Left renal cortex interstitium (tissue), 4 donors: ENCODE data around the gene BOD1L1. TPM values are rescaled to one million over a fixed set of nuclear protein-coding genes. Genes with fewer than 3 reads are reported as not detected.
"Not testable (repeated sequence)": the region's sequence is repeated elsewhere in the genome, so short reads cannot be mapped to it uniquely, and the experiment has no call there.

Experiments used
- DNase-seq, 4 donors: peaks; one replicate each; pipeline ENCODE4 v3.0.0-alpha.2; 2013; ENCODE audit warnings: low read depth in 4 of 4, low spot score in 2 of 4, missing footprints in 1 of 4
- polyA plus RNA-seq, 4 donors: library from polyadenylated mRNA; unstranded; fragments of 120-200 nt; gene quantifications; one replicate each; pipeline ENCODE4 v1.2.1, GENCODE V29; 2013; ENCODE audit not compliant: insufficient read length in 4 of 4

BOD1L1 gene
- polyA plus RNA-seq, 4 donors, result 46.2 to 76.7 (median 58.2) TPM

DNA sequence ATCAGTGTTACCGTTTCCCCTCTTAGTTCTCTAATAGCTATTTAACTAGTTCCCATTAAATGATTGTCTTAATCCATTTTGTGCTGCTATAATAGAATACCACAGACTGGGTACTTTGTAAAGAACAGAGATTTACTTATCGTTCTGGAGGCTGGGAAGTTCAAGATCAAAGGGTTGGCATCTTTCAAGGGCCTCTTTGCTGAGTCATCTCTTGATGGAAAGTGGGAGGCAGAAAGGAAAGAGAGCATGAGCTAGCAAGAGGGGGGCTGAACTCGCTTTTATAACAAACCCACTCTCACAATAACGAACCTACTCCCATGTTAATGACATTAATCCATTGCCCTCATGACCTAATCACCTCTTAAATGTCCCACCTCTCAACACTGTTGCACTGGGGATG, 65.9 kb downstream of the BOD1L1 start:
- DNase-seq, result no peak

DNA sequence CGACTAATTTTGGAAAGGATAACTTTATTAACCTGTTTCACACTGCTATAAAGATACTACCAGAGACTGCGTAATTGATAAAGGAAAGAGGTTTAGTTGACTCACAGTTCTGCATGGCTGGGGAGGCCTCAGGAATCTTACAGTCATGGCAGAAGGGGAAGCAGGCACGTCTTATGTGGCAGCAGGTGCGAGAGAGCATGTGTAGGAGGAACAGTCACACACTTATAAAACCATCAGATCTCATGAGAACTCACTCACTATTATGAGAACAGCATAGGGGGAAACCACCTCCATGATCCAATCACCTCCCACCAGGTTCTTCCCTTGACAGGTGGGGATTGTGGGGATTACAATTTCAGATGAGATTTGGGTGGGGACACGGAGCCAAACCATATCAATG, 67.4 kb downstream of the BOD1L1 start:
- not testable (repeated sequence) for DNase-seq

DNA sequence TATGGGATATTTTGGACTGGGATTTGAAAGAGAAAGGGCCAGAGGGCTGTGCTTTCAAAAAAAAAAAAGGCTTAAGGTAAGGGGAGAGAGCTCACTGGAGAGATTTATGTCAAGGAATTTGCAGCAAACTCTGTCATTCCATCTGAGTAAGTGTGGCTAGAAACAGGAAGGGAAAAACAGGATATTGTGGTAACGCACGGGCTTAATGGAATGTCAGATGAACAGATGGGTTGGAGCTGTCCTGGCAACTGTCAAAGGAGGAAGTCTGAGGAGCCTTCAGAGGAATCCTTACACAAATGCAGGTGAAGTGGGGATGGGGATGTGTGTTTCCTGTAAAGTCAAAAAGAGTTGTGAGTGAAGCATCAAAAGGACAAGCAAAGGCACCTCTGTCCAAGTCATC, 68.1 kb downstream of the BOD1L1 start:
- DNase-seq, result no peak

DNA sequence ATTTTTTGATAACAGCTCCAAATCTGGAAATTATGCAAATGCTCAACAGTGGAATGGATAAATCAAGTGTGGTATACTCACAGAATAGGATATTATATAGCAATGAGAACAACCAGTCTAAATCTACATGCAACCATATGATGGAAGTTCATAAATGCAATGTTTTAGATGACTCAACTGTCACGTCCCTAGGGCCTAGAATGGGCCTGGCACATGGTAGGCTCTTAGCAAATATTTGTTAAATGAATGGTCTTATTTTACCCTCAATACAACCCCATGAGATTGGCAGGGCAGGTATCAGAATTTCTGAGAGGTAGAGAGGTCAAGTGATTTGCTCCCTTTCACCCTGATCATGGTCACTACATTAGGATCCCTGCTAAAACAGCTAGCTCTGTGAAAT, 68.6 kb downstream of the BOD1L1 start:
- DNase-seq, result no peak

DNA sequence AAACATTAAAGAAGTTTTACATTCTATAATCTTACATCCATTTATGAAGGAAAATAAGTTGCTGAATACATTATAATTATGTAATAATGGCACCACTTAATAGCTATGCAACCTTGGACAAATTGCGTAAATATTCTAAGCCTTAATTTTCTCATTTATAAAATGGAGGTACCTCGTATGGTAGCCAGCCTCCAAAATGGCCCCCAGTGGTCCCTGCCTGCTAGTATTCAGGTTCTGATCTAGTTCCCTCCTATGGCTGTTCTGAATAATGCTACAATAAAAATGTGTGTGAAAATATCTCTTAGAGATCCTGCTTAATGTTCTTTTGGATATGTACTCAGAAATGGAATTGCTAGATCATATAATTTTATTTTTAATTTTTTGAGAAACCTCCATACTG, 72.2 kb downstream of the BOD1L1 start:
- no peak for DNase-seq

DNA sequence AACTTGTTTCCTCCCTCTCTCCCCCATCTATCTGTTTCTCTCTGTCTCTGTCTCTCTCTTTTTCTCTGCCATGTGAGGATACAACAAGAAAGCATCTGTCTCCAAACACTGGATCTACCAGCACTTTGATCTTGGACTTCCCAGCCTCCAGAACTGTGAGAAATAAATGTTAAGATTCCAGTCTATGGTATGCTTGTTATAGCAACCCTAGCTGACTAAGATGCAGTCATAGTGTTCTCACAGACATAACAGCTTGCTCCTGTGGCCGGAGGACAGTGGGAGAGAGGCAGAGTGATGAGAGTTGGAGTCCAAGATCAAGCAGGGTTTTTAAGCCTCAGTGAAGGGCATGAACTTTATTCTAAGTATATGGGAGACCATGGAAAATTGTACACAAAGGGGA, 74.4 kb downstream of the BOD1L1 start:
- no peak for DNase-seq

DNA sequence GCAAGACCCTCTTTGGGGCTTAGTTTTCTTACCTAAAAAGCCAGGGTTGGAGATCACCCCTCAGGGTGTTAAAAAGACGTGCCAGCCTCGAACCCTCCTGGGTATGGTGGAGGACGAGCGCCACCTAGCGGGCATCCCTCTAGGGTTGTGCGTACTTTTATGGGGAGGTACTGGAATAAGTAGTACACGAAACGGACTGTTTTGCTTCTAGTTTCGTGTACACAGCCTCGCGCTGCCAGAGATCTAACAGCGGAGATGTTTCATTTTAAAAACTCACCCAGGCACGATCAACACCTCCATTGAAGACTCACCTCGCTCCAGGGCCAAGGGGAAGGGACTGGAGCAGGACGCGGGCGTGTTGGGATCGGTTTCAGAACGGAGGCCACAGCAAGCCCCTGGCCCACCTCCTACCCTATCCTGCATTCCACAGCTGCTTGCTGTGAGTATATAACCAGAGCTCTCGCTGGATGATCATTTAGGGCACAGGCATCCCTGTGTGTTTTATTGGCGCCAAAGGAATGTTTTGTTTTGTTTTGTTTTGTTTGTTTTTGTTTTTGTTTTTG, 78.5 kb downstream of the BOD1L1 start:
- peak in 2 of 4 donors; percentile 56 to 65 for DNase-seq

DNA sequence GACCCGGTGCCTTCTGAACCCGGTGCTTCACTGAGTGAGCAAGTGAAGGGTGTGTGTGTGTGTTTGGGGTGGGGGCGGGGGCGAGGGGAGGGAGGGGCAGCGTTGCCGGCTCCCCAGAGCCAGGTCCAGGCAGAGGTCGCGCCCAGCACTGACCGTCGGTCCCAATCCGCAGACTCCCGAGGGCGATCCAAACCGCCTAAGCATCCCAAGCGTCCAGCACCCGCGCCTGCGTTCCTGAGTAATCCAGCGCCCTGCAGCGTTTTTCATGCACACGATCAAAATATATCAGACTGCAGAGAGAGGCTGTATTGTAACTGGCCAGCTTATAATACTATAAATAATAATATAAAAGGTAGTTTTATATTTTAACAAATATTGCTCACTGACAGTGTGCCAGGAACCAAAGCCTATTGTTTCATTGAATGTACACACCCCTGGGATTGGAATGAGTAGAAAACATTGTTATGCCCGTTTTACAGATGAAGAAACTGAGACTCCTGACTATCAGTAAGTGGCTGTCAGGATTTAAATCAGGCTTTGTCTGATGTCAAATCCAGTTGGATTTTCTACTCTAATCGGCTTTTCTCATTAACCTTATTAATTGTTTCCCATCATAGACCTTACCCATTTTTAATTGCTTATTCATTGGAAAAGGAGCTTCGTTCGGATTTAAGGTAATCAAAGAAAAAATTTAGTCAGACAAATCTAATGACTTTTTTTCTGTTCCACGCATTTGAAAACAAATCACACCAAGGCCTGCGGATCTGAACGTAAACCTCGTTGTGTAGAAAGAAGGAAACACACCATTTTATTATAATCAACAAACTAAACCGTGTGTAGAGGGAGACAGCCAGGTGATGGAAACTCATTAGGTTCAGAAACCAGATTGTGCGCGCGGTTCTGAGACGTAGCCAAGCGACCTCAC, 79.2 kb downstream of the BOD1L1 start:
- DNase-seq, result no peak

DNA sequence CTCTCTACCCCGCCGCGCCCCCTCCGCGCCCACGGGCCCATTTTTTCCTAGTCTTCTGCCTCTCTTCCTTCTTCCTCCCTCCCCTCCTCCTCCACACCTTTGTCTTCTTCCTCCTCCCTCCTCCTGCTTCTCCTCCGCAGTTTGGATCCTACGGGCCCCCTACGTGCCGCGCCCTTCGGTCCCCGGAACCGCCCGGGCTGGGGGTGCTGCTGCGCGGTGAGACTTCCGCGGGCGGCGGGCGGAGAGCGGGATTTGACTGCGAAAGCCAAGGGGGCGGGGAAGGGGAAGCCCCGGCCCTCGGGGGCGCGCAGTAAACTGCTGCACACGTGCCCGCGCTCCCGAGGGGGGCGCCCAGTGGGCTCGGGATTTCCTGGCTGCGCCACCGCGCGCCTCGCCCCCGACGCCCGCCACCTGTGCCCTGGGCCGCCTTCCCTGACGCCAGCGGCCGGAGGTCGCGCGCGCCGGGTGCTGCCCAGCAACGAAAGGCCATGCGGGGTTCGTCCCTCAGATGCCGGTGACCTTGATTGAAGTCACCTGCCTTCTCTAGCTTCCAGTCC, 80.0 kb downstream of the BOD1L1 start:
- no peak for DNase-seq

DNA sequence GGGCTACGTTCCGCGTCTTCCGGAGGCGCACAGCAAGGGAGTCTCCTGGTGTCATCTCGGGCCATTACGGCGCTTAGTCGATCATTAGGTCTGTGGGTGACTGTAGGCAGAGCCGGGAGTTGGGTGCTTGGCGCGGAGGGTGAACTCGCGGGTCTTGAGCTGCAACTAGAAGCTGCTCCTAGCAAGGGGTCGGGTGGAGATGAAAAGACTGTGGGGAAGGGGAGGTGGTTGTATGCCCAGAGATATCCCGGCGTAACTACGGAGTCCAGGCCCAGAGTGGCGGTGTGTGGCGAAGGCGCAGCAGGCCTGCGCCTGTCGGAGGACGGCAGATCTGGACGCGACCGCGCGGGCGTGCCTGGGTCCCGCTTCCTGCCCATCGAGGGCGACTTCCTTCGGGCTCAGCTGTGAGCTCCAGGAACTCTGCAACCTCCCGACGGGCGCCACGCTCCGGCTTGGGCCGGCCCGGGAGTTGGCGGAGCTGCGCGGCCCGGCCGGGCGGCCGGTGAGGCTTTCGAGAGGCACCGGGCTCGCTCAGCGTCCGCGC, 80.5 kb downstream of the BOD1L1 start:
- no peak for DNase-seq

DNA sequence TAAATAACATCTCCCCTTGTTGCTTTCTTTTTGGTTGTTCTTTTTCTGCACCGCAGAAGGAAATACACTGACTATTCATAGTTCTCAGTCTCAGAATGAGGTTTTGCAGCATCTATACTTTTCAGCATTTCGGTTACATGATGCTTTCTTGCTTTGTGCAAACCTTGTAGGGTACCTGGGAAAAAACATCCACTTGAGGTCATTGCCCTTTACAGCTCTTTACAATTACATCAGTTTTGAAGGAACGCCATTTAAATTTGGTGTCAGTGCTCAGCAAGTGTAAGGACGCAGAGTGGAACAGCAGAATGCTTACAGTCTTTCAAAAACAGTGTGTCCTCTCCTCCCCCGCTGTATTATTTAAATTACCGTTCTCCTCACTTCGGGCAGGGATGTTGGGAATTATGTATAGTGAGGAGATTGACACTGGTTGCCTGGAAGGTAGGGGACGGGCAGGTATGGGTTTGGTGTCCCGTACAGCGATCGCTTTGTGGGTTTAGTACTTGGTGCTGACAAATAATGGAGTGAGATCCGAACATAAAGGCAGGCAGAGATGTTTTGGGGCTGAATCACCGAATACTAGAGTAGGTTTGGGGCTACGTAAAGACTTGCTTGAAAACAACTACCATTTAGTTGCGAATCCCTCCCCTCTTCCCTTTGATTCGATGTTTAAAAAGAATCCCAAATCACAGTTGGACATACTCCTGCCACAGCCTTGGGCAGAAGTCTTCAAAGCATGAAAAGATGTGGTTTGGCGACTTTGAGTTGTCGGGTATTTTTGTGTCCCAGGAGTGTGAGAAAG, 81.2 kb downstream of the BOD1L1 start:
- no peak for DNase-seq

DNA sequence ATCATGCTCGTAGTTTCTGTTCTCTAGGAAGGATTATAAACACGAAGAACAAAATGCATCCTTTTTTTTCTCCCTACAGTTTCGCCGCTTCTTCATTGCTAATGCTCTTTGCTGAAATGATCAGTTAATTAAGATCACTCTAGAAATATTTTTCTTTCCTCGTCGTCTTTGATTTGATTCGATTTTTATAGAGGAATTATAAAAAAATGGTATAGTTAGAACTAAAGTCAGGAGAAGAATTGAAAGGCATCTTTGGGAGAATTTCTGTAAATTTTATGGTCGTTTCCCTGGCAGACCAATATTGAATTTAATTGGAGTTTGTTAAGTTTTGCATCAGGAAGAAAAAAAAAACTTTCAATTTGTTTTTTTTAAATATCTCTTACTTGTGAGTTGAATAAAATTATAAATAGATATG, 82.1 kb downstream of the BOD1L1 start:
- DNase-seq, result no peak

DNA sequence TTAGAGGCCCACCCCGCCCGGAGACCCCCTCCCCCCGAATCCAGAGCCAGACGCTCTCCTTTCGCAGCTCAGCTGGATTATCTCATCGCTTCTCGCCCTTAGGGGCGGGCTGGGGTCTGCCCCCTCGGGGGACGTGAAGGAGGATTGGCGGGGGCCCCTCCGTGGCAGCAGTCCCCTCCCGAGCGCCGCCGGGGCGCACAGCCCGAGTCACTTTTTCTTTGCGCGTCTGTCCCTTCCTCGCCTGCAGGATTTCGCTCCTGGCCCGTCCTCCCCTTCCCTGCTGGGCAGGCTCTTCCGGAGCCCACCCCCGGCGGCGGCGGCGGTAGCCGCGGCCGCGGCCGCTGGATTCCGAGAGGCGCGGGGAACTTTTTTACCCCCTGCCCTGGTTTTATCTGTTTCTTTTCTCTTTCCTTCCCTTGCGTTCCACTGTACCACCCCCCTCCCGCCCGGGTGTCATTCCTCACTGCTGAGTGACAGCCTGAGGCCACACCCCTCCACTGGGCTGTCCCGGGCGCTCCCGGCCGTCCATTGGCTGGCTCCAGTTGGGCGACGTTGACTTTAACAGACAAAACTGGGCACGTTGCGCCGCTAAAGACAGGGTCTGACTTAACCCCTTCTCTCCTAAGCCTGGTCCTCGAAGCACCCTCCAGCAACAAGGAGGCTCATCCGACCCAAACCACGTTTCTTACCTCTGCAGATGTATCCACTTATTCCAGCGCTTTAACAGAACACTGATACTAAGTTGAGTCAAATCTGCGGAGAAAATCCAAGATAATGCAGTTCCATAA, 82.7 kb downstream of the BOD1L1 start:
- peak in 2 of 4 donors; percentile 63 to 73 for DNase-seq

DNA sequence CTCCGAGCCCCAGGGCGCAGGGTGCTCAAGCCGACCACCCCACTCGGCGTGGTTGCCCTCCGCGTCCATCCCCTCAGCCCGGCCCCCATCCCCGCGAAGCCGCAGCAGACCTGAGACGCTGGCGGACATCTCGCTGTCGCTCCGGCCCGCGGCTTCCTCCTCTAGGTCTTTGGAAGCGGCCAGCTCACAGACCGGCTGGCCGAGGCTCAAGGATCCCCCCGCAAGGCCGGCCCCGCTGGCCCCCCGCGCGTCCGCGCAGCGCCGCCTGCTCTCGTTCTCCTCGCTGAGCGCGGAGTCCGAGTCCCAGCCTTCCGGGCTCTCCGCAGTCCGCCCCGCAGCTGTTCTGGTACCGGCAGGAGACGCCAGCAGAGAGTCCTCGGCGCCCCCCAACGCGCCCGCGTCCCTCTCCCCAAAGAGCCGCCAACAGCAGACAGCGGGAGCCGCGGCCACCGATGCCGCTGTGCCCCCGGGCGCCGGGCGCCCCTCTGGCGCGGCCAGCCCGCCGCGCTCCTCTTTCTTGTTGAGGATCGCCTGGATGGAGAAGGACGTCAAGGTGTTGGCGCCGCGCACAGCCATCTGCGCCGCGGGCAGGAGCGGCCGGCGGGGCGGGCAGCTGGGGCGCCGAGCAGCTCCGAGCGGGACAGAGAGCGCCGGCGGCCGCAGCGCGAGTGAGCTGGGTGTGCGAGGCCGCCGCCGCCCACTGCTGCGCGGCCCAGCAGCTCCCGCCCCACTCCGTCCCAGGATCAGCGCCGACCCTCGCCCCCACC, 83.5 kb downstream of the BOD1L1 start, which contains the start of gene NKX3-2:
Gene NKX3-2 (minus strand): TSS at position 670 of the 767 bp plus-strand sequence. CDS start 94 bp downstream, at position 576.
- DNase-seq, result no peak

DNA sequence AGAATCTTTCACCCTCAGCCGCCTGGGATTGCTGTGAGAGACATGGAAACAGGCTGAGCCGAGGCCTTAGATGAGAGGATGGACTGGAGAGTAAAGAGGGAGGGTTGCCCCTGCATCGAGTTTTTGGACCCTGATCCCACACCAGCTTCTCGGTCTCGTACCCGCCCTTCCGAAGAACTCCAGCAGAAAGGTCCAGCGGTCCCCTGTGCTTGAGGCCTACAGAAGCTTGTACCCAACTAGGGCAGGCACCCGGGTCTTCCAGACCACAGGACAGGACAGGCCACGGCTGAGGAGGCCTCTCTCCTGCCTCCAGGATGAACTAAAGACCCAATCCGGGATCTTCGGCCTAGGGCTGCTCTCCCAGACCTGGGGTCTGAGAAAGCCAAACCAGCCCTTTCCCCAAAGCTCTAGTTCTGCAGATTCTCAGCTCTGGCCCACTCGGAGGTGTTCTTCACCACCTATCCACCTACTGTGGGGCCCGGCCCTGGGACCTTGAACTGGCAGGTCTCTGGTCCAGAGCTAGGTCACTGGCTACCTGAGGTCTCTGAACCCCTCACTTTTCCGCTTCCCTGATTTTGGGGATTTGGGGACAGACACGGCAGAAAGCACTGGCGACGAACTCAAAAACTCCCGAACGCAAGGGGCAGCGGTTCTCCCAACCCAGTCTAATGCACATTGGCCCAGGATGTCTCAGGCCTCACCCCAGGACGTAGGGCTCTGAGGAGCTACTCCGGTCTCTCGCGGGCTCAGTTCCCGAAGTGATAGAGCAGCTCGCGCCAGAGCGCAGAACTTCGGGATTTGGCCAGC, 84.3 kb downstream of the BOD1L1 start:
- no peak for DNase-seq

DNA sequence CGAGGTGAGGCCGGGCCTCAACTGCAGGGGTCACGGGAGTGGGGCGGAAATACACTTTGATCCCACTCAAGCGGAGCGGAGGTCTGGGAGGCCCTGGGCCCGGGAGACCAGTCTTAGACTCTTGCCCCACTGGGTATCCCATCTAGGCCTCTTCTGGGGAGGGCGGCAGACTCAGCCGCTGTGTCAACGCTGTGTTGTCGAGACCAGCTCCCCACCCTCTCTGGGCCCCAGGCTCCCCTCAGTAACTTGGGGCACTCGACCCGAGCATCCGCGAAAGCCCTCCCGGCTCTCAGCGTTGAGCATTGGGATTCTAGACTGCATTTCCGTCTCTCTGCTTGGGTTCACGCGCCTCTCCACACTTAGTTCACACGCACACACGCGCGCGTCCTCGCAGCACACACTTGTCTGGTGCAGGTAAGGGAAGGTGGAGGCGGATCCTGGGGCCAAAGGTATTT, 84.9 kb downstream of the BOD1L1 start:
- no peak for DNase-seq

DNA sequence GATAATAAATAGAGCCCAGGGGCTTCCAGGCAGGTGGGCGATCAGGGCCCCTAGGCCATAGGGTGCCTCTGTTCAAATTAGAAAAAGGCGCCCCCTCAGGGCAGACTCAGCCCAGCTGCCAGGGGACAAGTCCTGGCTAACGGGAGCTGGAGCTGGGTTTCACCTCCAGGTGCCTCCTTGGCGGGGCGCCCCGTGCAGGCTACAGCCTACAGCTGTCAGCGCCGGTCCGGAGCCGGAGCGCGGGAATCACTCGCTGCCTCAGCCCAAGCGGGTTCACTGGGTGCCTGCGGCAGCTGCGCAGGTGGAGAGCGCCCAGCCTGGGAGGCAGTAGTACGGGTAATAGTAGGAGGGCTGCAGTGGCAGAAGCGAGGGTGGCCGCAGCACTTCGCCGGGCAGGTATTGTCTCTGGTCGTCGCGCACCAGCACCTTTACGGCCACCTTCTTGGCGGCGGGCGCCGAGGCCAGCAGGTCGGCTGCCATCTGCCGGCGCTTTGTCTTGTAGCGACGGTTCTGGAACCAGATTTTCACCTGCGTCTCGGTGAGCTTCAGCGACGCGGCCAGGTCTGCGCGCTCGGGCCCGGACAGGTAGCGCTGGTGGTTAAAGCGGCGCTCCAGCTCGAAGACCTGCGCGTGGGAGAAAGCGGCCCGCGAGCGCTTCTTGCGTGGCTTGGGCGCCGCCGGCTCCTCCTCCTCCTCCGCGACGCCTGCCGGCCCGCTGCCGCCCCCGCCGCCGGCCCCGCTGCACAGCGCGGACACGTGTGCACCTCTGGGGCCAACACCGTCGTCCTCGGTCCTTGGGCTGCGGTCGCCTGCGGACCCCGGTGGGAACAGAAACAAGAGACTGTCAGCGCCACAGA, 85.6 kb downstream of the BOD1L1 start:
- no peak for DNase-seq
